Transverse colon (tissue), 4 donors: ENCODE results near the gene DCP1A.

ENCODE experiments used
- POLR2A ChIP-seq: fragments of 450-650 bp; IDR thresholded peaks from one replicate; pipeline ENCODE4 v1.6.1; 2016; ENCODE audit warnings: antibody characterized with exemption, mild to moderate bottlenecking, moderate library complexity
- POLR2AphosphoS5 ChIP-seq, 3 donors: sonication (generic); formaldehyde crosslinking; IDR thresholded peaks; one replicate each; pipeline ENCODE4 v1.6.1; 2016; ENCODE audit warnings: antibody characterized with exemption in 3 of 3
- TF ChIP-seq, protein P1 (sequence below), 5 experiments: fragments of 200-600 bp in 3 of 5; fragments of 450-650 bp in 2 of 5; sonication (generic) in 3 of 5; IDR thresholded peaks; 1 replicate in 2 of 5; 2 replicates in 3 of 5; pipeline ENCODE4 v1.5.1; 2016 to 2017; ENCODE audit warnings: antibody characterized with exemption in 5 of 5, inconsistent platforms in 3 of 5, mild to moderate bottlenecking in 2 of 5, moderate library complexity in 1 of 5

DNA sequence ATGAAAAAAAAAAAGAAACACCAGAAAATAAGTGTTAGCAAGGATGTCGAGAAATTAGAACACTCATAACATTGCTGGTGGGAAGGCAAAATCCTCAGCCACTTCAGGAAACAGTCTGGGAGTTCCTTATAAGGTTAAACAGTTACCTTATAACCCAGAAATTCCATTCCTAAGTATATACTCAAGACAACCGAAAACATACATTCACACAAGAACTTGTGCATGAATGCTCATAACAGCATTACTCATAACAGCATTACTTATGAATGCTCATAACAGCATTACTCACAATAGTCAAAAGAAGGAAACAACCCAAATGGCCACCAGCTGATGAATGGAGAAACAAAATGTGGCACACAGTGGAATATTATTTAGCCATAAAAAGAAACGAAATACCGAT lies 34.8 kb upstream of the DCP1A start:
- TF ChIP-seq POLR2A (no peak), POLR2AphosphoS5 (IDR thresholded peaks at IDR 0.05) (no peak)
- TF ChIP-seq, protein P1, sequence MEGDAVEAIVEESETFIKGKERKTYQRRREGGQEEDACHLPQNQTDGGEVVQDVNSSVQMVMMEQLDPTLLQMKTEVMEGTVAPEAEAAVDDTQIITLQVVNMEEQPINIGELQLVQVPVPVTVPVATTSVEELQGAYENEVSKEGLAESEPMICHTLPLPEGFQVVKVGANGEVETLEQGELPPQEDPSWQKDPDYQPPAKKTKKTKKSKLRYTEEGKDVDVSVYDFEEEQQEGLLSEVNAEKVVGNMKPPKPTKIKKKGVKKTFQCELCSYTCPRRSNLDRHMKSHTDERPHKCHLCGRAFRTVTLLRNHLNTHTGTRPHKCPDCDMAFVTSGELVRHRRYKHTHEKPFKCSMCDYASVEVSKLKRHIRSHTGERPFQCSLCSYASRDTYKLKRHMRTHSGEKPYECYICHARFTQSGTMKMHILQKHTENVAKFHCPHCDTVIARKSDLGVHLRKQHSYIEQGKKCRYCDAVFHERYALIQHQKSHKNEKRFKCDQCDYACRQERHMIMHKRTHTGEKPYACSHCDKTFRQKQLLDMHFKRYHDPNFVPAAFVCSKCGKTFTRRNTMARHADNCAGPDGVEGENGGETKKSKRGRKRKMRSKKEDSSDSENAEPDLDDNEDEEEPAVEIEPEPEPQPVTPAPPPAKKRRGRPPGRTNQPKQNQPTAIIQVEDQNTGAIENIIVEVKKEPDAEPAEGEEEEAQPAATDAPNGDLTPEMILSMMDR (IDR thresholded peaks at IDR 0.05) = no peak
